ENCODE data around the gene STEEP1. TPM values are rescaled to one million over a fixed set of nuclear protein-coding genes. Genes with fewer than 3 reads are reported as not detected.
A peak's percentile ranks its signal among the peaks of the same experiment; 100 is the strongest.

STEEP1 gene
- total and polyA plus RNA-seq, 2 of the 13 experiments (the other 11 are each of a cell fraction or from before 2014, with no cell fraction given): 7.7 to 23.1 TPM

- no peak for TF ChIP-seq SP140L (CRISPR knock-in tag; IDR thresholded peaks at IDR 0.05; ENCODE audit: borderline replicate concordance)
- no peak for TF ChIP-seq MLXIP (CRISPR knock-in tag; IDR thresholded peaks at IDR 0.05; ENCODE audit: borderline replicate concordance)
- no peak for TF ChIP-seq AKNA (CRISPR knock-in tag; IDR thresholded peaks at IDR 0.05; ENCODE audit: borderline replicate concordance)
- TF ChIP-seq ZBTB2 (CRISPR knock-in tag; IDR thresholded peaks at IDR 0.05; ENCODE audit: low read depth): no peak
- no peak for TF ChIP-seq ZNF234 (CRISPR knock-in tag; conservative IDR thresholded peaks at IDR 0.05)
- TF ChIP-seq PHF21A (CRISPR knock-in tag; IDR thresholded peaks at IDR 0.05): peak; percentile 46; the same call in 1 of the 2 replicates
- TF ChIP-seq ZNF557 (CRISPR knock-in tag; IDR thresholded peaks at IDR 0.05): no peak
- TF ChIP-seq ZNF749 (CRISPR knock-in tag; IDR thresholded peaks at IDR 0.05; ENCODE audit: borderline replicate concordance): no peak; the same call in 1 of the 2 replicates
- no peak for TF ChIP-seq NRL (CRISPR knock-in tag; IDR thresholded peaks at IDR 0.05; ENCODE audit: borderline replicate concordance)
- TF ChIP-seq NR2F6 (IDR thresholded peaks at IDR 0.05): no peak
- TF ChIP-seq NR2F6 (CRISPR knock-in tag; IDR thresholded peaks at IDR 0.05): no peak
- TF ChIP-seq ARNT2 (CRISPR knock-in tag; IDR thresholded peaks at IDR 0.05; ENCODE audit: low read depth): peak; percentile 75
- TF ChIP-seq LCORL (IDR thresholded peaks at IDR 0.05): no peak
- 0 out of 2 replicates have a peak, but pooled peaks have one; percentile 59 for TF ChIP-seq LCORL (CRISPR knock-in tag; IDR thresholded peaks at IDR 0.05)
- TF ChIP-seq ZNF512B (CRISPR knock-in tag; IDR thresholded peaks at IDR 0.05; ENCODE audit: borderline replicate concordance): no peak
- TF ChIP-seq CEBPB (IDR thresholded peaks at IDR 0.05; ENCODE audit: borderline replicate concordance, low read depth, low read length): no peak
- peak; percentile 67 for TF ChIP-seq MED8 (CRISPR knock-in tag; IDR thresholded peaks at IDR 0.05; ENCODE audit: insufficient replicate concordance)
These were observed 9.4 kb upstream of the STEEP1 start, which contains the start of gene UBE2A (continued) for GRCh38 chrX:119574394-119575266.

All from HepG2 (cell line).